ENCODE measurements around the gene LTBR. TPM values are rescaled to one million over a fixed set of nuclear protein-coding genes. Genes with fewer than 3 reads are reported as not detected.

Gene LTBR
- total and polyA plus RNA-seq, 5 donors from 2014 or later: 0.35 TPM; not detected in 4

DNA sequence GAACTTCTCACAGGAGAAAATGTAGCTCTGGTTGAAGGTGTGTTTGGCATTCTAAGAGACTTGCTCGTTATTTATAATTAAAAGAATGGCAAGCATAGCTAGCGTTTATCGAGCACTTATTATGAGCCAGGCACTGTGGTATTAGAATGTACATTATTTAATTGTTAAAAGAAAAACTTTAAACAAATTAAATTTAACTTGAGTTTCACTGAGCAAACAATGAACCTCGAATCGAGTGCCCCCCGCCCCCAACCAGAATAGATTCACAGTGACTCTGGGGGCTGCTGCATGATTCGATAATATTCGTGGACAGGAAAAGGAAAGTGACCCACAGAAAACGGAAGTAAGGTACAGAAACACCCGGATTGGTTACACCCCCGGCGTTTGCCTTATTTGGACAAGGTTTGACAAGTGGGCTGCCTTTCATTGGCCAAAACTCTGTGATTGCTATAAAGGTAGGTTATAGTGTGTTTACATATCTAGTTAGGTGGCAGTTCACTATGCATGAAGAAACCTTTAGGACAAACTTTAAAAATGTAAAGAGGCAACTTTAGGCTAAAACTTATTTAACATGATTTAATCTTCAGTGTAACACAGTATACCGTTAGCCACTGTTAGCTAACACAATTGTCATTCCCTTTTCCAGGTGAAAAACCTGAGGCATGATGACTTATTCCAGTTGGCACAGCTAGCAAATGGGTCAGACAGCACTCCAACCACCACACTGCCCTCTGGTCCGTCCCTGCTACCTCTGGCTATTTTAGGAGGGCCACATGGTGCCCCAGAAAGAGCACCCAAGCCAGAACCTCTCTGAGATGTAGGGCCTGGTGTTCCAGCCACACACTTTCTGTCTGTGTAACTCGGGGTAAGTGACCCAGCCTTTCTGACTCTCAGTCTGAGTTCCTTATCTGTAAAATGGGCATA is 15.7 kb upstream of the LTBR start:
- no peak overlapping the region for H3K4me3 ChIP-seq (ENCODE audit: low read depth, low read length)
- H3K27me3 Mint-ChIP-seq: no peaks in the 10 kb centered on the region
- no peak for ATAC-seq (ENCODE audit: low read depth in 2 of 2)

DNA sequence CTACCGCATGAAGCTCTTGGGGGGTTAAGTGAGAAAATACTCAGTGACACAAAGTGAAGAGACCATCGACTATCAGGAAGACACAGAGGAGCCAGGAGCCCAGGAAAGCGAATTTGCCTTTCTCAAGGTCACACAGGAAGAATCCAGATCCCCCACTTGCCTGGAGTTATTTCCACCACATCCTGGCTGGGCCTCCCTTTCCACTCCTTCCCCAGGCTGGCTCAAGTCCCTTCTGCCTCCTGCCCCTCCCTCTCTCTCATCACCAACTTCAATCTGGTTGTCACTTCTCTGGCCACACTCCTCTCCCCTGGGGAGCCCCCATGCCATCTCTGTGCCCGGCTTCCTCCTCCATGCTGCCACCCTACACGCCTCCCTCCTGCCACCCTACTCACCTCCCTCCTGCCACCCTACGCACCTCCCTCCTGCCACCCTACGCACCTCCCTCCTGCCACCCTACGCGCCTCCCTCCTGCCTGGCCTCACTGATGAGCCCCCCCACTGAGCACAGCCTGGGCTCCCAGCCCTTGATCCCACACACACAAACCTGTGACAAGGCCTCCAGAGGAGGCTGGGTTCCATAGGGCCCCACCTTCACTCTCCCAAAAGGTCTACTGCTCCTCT is 14.9 kb upstream of the LTBR start:
- H3K4me1 Mint-ChIP-seq: peaks cover 15 to 26% (median 20%) of the 10 kb centered on the region in 4 donors
- ATAC-seq (ENCODE audit: low read depth in 2 of 2) (no peak), DNase-seq (no peak)
- Histone ChIP-seq H3K27me3 (ENCODE audit: control insufficient read depth, insufficient read depth, low read length) (no peaks in the 10 kb centered on the region), H3K27ac (ENCODE audit: insufficient read depth, low read length, poor library complexity, severe bottlenecking) (no peak overlapping the region), H3K4me3 (ENCODE audit: low read depth, low read length) (no peak overlapping the region), H3K9me3 (ENCODE audit: control insufficient read depth in 2 of 2, low read length in 2 of 2) (no peaks in the 10 kb centered on the region), H3K4me1 (ENCODE audit: control insufficient read depth, insufficient read depth, low read length, poor library complexity, severe bottlenecking) (peaks cover 14% of the 10 kb centered on the region), H3K36me3 (ENCODE audit: control insufficient read depth, insufficient read depth, low read length) (no peaks in the 10 kb centered on the region)
- no peak overlapping the region for H3K4me3 Mint-ChIP-seq
- no peak overlapping the region for H3K27ac Mint-ChIP-seq
- no peaks in the 10 kb centered on the region for H3K27me3 Mint-ChIP-seq
- H3K9me3 Mint-ChIP-seq: no peaks in the 10 kb centered on the region
- no peaks in the 10 kb centered on the region for H3K36me3 Mint-ChIP-seq

More for the DNA sequence above, 15.7 kb upstream of the LTBR start:
- Mint-ChIP-seq H3K36me3 (no peaks in the 10 kb centered on the region), H3K4me1 (peaks cover 16 to 28% (median 21%) of the 10 kb centered on the region in 4 donors), H3K4me3 (peak overlapping the region in 1 of 4 donors; percentile 42), H3K27ac (peak overlapping the region; percentile 36 to 52 (median 44)), H3K9me3 (no peaks in the 10 kb centered on the region)
- no peak overlapping the region for H3K27ac ChIP-seq (ENCODE audit: insufficient read depth, low read length, poor library complexity, severe bottlenecking)
- no peaks in the 10 kb centered on the region for H3K36me3 ChIP-seq (ENCODE audit: control insufficient read depth, insufficient read depth, low read length)
- H3K27me3 ChIP-seq (ENCODE audit: control insufficient read depth, insufficient read depth, low read length): no peaks in the 10 kb centered on the region
- peak in 1 of 3 donors; percentile 57 for DNase-seq
- H3K4me1 ChIP-seq (ENCODE audit: control insufficient read depth, insufficient read depth, low read length, poor library complexity, severe bottlenecking): peaks cover 20% of the 10 kb centered on the region
- H3K9me3 ChIP-seq (ENCODE audit: control insufficient read depth in 2 of 2, low read length in 2 of 2): no peaks in the 10 kb centered on the region

DNA sequence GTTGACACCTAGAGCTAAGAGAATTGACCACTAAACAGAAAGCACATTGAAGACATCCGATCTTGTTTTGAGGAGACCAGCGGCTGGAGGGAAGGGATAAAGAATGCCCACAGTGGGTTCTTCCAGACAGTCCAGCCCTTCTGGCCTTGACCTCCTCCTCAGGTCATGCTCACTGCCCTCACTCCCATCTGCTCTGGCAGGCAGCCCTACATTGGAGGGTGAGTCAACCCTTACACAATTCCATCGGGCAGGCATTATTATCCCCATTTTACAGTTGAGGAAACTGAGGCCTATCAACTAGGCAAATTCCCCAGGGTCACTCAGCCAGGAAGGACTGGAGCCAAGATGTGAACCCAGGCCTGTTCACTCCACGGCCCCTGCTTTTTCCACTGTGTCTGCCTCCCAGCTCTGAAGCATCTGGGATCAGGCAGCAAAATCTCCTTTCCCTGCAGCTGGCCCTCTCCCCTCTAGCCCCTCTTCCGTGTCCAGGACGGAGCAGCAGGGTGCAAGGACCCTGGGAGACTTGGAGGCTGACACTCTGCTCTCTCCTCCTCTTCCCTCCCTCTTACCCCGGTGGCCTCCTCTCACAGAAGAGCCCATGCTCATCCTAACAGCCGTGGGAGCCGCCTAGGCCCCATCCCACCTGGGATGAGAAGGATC is 13.9 kb upstream of the LTBR start:
- Histone ChIP-seq H3K36me3 (ENCODE audit: control insufficient read depth, insufficient read depth, low read length) (no peaks in the 10 kb centered on the region), H3K27ac (ENCODE audit: insufficient read depth, low read length, poor library complexity, severe bottlenecking) (no peak overlapping the region), H3K4me1 (ENCODE audit: control insufficient read depth, insufficient read depth, low read length, poor library complexity, severe bottlenecking) (peaks cover 10% of the 10 kb centered on the region), H3K27me3 (ENCODE audit: control insufficient read depth, insufficient read depth, low read length) (no peaks in the 10 kb centered on the region), H3K4me3 (ENCODE audit: low read depth, low read length) (no peak overlapping the region), H3K9me3 (ENCODE audit: control insufficient read depth in 2 of 2, low read length in 2 of 2) (no peaks in the 10 kb centered on the region)
- H3K27me3 Mint-ChIP-seq: no peaks in the 10 kb centered on the region
- DNase-seq (no peak), ATAC-seq (ENCODE audit: low read depth in 2 of 2) (no peak)
- no peaks in the 10 kb centered on the region for H3K36me3 Mint-ChIP-seq
- no peak overlapping the region for H3K4me3 Mint-ChIP-seq
- H3K27ac Mint-ChIP-seq: no peak overlapping the region
- H3K9me3 Mint-ChIP-seq: no peaks in the 10 kb centered on the region
- H3K4me1 Mint-ChIP-seq: peaks cover 12 to 20% (median 16%) of the 10 kb centered on the region in 4 donors

DNA sequence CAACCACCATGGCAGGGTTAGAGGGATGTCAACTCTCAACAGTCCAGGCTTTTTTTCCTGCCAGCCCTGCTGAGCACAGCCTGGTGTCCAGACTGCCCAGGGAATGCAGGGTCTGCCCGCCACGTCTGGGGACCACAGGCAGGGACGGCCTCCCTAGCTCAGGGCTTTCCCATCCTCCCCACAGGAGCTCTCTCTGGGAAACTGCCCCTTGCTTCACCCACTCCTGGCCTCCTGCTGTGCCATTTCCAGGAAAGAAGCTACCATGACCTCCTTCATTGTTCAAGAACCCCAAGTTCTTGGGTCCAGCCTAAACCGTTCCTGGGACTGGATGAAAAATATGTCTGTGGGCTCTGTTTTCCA is 13.4 kb upstream of the LTBR start:
- no peak for ATAC-seq (ENCODE audit: low read depth in 2 of 2)
- no peak for DNase-seq
- no peak overlapping the region for H3K27ac ChIP-seq (ENCODE audit: insufficient read depth, low read length, poor library complexity, severe bottlenecking)
- H3K4me1 ChIP-seq (ENCODE audit: control insufficient read depth, insufficient read depth, low read length, poor library complexity, severe bottlenecking): peaks cover 10% of the 10 kb centered on the region
- H3K9me3 ChIP-seq (ENCODE audit: control insufficient read depth in 2 of 2, low read length in 2 of 2): no peaks in the 10 kb centered on the region
- no peaks in the 10 kb centered on the region for H3K36me3 ChIP-seq (ENCODE audit: control insufficient read depth, insufficient read depth, low read length)
- Mint-ChIP-seq H3K27ac (no peak overlapping the region), H3K27me3 (no peaks in the 10 kb centered on the region), H3K4me1 (peaks cover 8 to 18% (median 15%) of the 10 kb centered on the region in 4 donors), H3K36me3 (no peaks in the 10 kb centered on the region), H3K9me3 (no peaks in the 10 kb centered on the region), H3K4me3 (no peak overlapping the region)
- no peaks in the 10 kb centered on the region for H3K27me3 ChIP-seq (ENCODE audit: control insufficient read depth, insufficient read depth, low read length)
- no peak overlapping the region for H3K4me3 ChIP-seq (ENCODE audit: low read depth, low read length)

DNA sequence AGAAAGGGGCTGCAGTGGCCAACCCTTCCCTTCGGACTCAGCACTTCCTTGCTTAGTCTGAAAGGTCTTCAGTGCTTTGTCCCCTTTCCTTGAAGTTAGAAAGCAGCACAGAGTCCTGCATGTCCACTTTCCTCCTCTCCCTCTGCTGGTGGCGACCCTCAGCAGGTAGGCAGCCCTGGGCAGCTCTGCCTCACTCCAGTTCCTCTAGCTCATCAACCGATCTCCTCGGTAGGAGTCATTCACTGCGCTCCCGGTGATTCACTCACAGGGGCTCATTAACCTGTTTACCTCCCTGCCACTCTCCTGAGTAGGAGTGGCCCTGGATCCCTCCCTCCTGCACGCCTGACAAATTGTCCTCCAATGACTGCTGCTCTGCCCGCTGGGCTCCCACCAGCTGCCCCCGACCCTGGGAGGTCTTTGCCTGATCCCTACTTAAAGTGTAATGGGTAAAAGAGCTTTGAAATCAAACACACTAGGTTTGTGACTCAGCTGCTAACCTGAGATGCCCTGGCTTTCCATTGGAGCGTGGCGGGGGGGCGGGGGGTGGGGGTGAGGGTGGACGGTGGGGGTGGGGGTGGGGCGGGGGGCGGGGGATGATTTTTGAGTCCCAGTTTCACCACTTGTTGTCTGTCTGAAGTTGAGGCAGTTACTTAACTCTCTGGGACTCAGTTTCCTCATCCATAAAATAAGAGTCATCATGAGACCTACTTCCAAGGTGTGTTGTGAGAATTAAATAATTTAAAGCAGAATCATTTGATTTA is 12.8 kb upstream of the LTBR start:
- no peaks in the 10 kb centered on the region for H3K9me3 ChIP-seq (ENCODE audit: control insufficient read depth in 2 of 2, low read length in 2 of 2)
- ATAC-seq (ENCODE audit: low read depth in 2 of 2) (no peak), DNase-seq (no peak)
- no peaks in the 10 kb centered on the region for H3K36me3 ChIP-seq (ENCODE audit: control insufficient read depth, insufficient read depth, low read length)
- H3K27ac Mint-ChIP-seq: no peak overlapping the region
- H3K9me3 Mint-ChIP-seq: no peaks in the 10 kb centered on the region
- no peaks in the 10 kb centered on the region for H3K27me3 ChIP-seq (ENCODE audit: control insufficient read depth, insufficient read depth, low read length)
- peaks cover 10% of the 10 kb centered on the region for H3K4me1 ChIP-seq (ENCODE audit: control insufficient read depth, insufficient read depth, low read length, poor library complexity, severe bottlenecking)
- no peak overlapping the region for H3K4me3 Mint-ChIP-seq
- H3K4me1 Mint-ChIP-seq: peaks cover 8 to 21% (median 16%) of the 10 kb centered on the region in 4 donors
- H3K36me3 Mint-ChIP-seq: no peaks in the 10 kb centered on the region
- H3K27me3 Mint-ChIP-seq: no peaks in the 10 kb centered on the region
- H3K4me3 ChIP-seq (ENCODE audit: low read depth, low read length): no peak overlapping the region
- H3K27ac ChIP-seq (ENCODE audit: insufficient read depth, low read length, poor library complexity, severe bottlenecking): no peak overlapping the region

DNA sequence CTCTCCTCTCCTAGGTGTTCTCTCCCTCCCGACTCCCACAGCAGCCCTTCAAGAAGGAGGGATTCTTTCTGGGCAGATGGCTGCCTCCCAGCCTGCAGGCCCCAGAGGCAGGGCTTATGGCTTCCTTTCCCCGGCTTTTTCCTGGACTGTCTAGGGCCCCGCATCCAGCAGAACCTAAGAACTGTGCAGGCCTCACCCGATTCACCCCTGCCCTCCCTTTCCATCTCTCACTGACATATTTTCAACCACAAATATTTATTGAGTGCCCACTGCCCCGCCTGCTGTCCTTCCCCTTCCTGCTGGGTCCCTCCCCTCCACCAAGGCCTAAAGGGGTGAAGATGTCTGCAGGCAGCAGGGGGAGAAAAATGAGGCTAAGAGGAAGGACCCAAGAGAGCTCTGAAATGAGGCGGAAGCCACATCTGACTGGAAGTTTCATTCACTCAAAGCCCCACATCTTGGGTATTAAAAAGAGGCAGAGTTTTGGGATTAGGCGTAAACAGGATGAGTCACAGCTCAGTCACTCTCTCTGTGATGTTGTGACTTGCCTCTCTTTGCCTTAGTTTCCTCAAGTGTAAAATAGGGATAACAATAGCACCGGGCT is 11.5 kb upstream of the LTBR start:
- Histone ChIP-seq H3K4me1 (ENCODE audit: control insufficient read depth, insufficient read depth, low read length, poor library complexity, severe bottlenecking) (peaks cover 8% of the 10 kb centered on the region), H3K27me3 (ENCODE audit: control insufficient read depth, insufficient read depth, low read length) (no peaks in the 10 kb centered on the region), H3K4me3 (ENCODE audit: low read depth, low read length) (no peak overlapping the region), H3K36me3 (ENCODE audit: control insufficient read depth, insufficient read depth, low read length) (no peaks in the 10 kb centered on the region), H3K27ac (ENCODE audit: insufficient read depth, low read length, poor library complexity, severe bottlenecking) (no peak overlapping the region), H3K9me3 (ENCODE audit: control insufficient read depth in 2 of 2, low read length in 2 of 2) (no peaks in the 10 kb centered on the region)
- Mint-ChIP-seq H3K27ac (peak overlapping the region in 2 of 3 donors; percentile 37 to 59), H3K36me3 (no peaks in the 10 kb centered on the region), H3K9me3 (no peaks in the 10 kb centered on the region), H3K27me3 (peaks cover 5% of the 10 kb centered on the region), H3K4me1 (peaks cover 4 to 26% (median 17%) of the 10 kb centered on the region in 4 donors), H3K4me3 (no peak overlapping the region)
- ATAC-seq (ENCODE audit: low read depth in 2 of 2) (no peak), DNase-seq (peak in 1 of 3 donors; percentile 19)
